NCI-H2171 (cell line): Measurements from ENCODE around the gene DHX8.
"Not testable (repeated sequence)": the region's sequence is repeated elsewhere in the genome, so short reads cannot be mapped to it uniquely, and the experiment has no call there.

Experiments
- DNase-seq: peaks from one replicate; lab custom pipeline; 2025; lab: John Stamatoyannopoulos, UW

Gene DHX8

DNA sequence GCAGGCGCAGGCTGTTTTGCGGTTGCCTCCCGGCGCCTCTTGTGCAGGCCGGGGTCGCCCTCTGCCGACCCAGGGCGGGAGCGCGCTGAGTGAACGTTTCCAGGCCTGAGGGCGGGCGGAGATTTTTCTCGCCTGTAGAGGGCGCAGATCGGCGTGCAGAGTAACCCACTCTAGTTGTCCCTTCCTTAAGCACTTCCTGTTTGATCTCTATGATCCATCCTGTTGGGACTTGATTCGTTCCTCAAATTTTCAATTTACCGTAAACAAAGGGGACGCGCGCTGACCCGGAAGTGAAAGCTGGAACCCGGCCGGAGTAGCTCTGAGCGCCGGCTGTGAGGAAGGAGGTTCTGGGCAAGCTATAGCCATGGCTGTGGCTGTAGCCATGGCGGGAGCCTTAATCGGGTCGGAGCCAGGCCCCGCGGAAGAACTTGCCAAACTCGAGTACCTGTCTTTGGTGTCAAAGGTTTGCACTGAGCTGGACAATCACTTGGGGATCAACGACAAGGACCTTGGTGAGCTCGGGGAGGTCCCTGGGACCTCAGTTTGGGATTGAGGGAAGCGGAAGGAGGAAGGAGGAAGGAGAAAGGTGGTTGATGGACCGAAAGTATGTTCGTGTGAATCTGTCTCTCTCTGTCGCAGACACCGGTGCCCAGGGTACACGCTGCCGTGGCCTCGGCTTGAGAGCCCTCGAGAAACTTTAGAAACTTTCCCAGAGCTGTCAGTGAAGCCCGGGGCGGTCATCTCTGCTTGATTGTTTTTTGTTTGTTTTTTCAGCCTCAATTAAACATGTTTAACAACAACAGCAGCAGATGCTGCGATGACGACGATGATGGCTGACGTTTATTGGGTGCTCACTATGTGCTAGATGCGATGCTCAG, at the start of gene DHX8:
Gene DHX8, plus strand, starts transcription at position 302 of the 878 bp plus-strand sequence. Its CDS starts 63 bp downstream, at position 365.
- peak; percentile 96 for DNase-seq

DNA sequence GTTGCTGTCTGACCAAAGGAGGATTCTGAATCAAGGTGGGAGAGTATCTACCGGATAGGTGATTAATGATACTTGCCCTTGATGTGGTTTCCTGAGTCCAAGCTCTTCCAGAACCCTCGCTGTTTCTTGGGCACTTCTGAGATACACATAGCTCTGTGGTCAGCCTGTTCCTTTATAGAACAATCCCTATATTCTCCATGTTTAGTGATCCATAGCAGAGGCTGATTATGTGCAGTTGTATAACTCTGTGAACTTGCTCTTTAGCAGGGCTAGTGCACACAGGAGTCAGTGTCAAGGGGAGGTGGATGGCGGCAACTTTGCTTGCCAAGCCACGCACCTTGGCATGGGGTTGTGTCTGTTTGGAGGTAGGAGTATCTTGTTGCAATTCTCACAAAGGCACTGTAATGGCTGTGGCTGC, 48.9 kb upstream of the DHX8 start:
- DNase-seq = no peak

DNA sequence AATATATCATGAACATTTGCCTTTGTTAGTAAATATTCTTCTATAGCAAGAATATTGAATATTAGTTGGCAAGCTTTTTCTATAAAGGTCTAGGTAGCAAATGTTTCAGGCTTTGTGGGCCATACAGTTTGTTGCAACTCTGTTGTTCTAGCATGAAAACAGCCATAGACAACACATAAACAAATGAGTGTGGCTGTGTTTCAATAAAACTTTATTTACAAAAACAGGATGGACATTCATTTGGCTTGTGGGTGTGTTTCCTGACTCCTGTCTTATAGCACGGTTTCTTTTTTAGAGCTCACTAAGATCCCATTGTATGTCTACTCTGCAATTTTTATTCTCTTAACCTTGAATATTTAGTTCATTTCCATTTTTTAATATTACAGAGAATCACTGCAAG, 46.0 kb upstream of the DHX8 start:
- no peak for DNase-seq

DNA sequence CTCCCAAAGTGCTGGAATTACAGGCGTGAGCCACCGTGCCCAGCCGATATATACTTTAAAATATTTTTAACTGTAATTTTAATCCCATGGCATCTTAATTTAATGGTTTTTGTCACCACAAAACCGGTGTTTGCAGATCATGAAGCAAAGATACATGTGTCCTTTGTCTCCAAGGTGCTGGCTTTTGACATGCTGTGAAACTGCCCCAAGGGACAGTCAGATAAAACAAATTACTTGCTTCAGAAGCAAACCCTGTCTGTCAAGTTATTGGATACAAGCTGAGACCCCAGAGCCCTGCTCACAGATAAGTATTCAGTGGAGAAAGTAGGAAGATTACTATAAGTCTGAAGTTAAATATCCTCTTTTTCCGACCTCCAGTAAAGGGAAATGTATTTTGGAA, 45.1 kb upstream of the DHX8 start:
- DNase-seq = no peak

DNA sequence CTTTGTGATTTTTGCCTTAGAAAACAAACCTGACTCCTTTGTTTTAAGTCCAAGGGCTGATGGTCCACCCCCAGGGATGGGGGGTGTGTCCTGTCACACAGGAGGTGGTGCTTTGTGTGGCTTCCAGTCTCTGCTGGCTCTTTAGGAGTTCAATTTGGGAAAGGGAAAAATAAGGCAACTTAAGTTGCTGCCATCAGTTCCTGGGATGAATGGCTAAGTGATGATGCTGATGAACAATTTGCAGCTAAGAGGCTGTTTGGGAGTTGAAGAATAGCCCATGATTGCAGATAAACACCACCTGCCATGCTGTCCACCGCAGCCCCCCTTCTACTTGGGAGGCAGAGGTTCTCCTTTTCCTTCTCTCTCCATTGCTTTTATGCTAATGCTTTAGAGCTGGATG, 44.7 kb upstream of the DHX8 start:
- peak; percentile 51 for DNase-seq

DNA sequence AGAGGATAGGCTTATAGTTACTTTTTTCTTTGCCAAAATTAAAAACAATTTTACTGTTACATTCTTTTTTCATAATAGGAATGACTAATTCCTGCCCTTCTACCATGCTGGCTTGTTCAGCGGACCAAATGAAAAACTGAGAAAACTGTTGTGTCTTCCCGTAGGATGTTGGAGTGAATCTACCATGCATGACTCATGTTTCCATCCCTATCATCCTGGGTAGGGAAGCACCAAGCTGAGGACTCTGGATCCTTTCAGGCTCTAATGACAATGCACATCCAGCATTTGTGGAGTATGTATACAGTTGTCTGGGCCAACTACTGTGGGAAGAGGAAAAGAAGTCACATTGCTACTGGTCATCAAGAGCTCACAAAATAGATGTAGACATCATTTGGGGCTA, 41.1 kb upstream of the DHX8 start:
- DNase-seq = no peak

DNA sequence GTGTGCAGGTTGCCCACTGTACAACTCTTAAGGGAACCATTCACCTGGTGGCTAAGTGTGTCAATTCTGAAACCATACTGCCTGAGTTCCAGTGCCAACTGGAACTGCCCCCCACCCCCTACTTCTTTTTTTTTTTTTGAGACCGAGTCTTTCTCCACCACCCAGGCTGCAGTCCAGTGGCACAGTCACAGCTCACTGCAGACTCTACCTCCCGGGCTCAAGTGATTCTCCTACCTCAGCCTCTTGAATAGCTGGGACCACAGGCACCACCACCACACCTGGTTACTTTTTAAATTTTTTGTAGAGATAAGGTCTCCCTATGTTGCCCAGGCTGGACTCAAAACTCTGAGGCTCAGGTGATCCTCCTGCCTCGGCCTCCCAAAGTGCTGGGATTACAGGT, 40.4 kb upstream of the DHX8 start:
- DNase-seq = no peak

DNA sequence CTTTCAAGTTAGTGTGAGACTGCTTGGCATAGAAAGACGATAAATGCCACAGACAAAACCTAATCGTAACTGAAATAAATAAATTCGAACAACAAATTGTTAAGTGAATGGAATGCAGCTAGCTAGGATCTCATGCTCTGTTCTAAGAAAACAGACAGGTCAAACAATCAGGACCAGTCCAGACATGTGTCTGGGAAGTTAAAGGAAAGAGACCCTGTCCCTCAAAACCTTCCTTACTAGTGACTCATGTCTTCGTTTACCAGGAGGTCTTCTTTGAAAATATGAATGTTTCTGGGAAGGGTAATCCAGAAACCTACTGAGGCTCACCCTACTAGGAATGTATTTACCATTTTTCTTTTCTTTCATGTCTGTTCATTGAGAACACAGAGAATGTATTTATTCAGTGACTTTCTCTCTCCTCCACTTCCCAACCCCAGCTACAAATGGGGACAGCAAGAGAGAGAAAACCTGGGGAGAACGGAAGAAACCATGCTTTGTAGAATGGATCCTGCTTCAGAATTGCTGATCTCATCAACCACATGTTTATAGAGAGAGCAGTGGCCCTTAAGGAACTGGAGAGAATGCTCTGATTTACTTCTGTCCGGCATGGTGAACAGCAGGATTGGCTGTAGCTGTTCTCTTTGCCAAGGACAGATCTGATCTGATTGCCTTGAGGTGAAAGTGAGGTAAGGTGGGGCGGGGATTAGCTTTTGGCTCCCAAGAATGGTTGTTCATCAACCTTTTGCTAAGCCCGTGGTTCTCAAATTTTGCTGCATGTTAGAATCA, 39.4 kb upstream of the DHX8 start:
- no peak for DNase-seq

DNA sequence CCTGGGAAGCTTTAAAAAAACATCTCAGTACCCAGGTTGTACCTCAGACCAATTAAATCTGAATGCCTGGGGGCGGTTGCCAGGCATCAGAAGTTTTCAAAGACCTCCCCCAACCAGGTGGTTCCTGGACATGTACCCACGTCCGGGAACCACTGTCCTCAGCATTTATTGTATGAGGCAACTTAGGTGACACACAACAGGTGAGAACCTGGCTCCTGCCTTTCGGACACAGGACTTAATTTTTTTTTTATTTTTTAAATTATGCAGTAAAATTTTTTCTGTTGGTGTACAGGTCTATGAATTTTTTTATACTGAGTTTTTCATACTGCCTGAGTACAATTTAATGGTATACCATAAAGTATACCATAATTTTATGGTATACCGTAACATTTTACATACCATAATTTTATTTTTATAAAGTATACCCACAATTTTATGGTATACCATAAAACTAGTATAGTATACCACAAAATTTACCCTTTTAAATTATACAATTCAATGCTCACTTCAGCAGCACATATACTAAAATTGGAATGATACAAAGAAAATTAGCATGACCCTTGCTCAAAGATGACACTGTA, 38.7 kb upstream of the DHX8 start:
- DNase-seq = no peak

DNA sequence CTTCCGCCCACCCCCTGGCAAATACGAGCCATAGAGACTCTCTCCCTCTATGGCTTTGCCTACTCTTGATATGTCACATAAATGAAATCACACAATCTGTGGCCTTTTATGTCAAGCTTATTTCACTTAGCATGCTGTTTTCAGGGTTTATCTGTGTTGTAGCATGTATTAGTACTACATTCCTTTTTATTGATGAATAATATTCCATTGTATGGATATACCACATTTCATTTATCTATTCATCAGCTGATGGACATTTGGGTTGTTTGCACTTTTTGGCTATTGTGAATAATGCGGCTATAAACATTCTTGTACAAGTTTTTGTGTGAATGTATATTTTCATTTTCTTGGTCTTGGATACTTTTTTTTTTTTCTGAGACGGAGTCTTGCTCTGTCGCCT, 37.0 kb upstream of the DHX8 start:
- DNase-seq = no peak

DNA sequence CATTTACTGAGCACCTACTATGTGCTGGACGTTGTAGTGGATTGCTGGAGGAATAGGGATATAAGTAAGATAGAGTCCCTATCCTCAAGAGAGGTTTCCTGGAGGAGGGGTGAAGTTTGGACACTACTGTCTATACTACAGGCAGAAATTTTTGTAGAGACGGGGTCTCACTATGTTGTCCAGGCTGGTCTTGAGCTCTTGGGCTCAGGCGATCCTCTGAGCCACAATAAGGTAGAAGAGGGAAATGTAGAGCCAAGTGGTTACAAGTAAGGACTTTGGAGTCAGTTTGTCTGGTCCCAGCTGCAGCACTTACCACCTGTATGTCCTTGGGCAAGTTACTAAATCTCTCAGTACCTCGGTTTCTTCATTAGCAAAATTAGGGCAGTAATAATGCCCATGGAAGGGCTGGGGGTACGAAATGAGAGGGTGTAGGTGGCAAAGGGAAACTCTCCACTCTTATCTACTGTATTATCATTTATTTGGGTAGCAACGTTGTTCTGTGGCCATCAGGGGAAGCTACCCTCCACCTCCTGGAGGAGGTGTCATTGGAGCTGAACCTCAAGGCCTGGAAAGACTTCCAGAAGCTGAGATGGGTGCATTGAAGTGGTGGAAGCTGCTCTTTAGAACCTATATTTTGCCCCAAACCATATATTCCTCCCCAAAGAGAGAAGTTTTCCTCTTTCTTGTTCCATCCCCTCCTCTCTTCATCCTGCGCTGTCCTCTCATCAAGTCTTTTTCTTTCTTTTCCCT, 34.9 kb upstream of the DHX8 start:
- no peak for DNase-seq

DNA sequence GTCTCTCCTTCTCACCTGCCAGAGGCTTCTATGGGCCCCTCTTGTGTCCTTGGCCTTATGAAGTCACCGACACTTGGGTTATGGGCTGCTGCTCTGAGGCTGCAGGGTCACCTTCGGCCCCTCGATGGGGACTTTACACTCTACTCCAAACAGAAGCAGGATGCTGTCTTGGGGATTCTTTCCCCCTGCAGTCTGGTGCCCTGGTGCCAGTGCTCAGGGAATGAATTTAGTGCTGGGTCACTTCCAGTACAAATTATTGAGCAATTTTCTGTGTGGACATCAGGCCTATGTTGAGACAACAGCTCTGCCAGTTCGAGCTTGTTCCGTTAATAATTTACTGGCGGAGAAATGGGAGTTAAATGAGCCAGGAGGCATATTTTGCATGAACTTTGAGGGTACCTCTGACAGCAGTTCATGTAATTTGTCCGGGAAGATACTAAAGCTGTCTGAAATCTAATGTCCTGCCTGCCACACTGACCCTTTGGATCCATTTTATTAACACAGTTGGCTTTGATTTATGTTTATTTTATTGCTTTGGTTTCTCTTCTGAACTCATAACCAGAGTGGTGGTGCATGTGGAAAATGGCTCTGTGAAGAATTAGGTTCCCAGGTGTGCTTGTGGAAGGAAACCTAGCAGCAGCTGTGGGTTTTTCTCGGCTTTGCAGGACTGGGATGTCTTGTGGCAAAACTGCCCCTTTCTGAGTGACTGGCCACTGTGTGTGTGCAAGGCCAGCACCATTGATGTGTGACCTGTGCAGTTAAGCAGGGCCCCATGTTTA, 34.1 kb upstream of the DHX8 start:
- DNase-seq = no peak

DNA sequence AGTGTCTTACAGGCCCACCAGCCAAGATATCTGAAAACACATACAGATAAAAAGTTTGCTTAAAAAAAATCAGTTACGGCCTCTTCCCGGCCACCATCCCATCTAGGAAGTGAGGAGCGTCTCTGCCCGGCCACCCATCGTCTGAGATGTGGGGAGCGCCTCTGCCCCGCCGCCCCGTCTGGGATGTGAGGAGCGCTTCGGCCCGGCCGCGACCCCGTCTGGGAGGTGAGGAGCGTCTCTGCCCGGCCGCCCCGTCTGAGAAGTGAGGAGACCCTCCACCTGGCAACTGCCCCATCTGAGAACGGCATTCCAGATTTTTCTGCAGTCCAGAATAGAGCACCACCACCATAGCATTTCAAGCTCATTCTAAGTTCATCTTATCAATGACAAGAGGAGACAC, 33.0 kb upstream of the DHX8 start:
- not testable (repeated sequence) for DNase-seq

DNA sequence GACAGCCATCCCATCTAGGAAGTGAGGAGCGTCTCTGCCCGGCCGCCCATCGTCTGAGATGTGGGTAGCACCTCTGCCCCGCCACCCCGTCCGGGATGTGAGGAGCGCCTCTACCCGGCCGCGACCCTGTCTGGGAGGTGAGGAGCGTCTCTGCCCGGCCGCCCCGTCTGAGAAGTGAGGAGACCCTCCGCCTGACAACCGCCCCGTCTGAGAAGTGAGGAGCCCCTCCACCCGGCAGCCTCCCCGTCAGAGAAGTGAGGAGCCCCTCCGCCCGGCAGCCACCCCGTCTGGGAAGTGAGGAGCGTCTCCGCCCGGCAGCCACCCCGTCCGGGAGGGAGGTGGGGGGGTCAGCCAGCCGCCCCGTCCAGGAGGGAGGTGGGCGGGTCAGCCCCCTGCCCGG, 32.0 kb upstream of the DHX8 start:
- DNase-seq = not testable (repeated sequence)

DNA sequence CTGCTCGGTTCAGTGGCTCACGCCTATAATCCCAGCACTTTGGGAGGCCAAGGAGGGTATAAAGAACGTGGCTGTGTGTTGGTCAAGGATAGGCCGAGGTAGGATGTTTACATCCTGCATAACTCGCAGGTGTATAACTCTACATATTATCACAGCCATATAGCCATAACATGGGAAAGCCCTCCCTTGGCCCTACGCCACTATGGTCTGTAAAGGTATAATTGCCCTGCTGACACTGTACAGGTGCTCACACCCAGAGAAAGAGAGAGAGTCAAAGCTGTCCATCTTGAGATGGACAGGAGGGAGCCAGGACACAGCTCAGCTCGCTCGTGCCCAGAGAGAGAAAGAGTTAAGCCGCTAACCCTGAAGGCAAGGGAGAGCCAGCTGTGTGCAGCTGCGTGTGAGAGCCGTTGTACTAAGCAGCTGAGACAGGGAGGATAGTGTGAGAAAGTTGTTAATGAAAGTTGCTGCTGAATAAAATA, 30.4 kb upstream of the DHX8 start:
- no peak for DNase-seq

DNA sequence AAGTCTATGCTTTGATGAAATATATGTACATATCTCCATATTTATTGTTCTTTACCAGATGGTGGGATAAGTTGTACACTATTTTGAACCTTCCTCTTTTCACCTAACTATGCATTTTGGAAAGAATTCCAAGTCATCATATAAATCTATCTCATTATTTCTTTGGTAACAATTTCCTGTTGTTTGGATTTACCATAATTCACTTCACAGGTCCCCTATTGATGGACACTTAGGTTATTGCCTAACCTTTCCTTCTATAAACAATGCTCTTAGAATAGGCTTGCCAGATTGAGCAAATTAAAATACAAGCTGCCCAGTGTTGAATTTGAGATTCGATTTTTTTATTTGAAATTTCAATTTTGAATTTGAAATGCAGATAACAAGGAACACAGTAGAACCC, 28.9 kb upstream of the DHX8 start:
- no peak for DNase-seq

DNA sequence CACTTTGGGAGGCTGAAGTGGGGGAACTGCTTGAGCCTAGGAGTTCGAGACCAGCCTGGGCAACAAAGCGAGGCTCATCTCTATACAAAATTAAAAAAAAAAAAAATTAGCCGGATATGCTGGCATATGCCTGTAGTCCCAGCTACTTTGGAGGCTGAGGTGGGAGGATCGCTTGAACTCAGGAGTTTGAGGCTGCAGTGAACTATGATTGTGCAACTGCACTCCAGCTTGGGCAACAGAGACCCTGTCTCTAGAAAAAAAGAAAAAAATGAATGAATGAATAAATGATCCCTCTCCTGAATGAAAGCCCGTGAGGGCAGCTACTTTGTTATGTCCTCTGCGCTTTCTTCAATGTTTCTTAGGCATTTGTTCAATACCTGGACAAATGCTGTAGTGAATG, 27.7 kb upstream of the DHX8 start:
- DNase-seq = no peak

DNA sequence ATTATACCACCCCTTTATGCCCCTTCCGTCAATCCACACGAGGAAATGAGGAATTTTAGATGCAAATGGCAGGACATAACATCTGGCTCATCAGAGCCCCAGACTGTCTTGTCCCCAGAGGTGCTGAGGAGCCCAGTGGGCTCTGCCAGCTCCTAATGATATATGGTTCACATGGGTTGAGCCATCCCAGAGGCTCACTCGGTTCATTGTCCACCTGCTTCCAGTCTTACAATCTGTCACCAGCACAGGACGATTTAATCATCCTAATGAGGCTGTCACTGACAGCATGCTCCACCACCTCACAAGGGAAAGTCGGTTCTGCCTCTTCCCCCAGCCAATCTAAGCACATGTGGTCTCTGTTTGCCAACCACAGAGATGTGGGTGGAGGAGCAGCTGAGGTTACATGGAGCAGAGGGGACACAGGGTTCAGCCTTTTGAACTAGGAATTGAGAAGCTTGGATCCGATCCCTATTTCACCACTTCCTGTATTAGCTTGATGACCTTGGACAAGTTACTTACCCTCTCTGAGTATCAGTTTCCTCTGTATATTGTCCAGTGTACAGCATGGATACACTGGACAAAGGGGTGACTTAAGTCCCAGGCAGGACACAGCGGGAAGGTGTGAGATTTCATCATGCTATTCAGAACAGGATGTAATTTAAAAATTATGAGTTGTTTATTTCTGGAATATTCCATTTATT, 27.0 kb upstream of the DHX8 start:
- DNase-seq = peak; percentile 13

DNA sequence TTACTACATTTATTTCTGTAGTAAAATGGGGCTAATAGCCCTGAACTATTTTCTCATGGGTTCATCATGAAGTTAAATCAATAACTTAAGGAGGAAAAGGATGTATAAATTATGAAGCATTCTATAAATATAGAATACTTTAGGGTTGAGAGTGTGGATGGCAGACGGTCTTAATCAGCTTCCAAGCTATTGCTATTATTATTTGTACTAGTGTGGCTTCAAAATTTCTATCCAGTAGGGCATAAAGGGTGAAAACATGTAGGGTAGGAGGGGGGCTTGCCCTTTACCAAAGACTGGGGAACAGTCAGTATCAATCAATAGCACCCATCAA, 26.4 kb upstream of the DHX8 start:
- no peak for DNase-seq

DNA sequence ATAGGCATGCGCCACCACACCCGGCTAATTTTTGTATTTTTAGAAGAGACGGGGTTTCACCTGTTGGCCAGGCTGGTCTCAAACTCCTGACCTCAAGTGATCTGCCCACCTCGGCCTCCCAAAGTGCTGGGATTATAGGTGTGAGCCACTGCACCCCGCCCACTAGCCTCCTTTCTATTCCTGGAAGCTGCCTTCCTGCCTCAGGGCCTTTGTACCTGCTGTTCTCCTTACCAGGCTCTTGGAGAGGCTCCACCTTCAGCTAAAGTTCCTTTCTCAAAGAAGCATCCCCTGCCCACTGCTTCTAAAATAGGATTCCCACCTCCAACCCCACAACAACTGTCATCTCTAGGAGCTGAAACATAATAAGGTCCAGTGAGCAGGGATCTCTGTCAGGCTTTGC, 23.9 kb upstream of the DHX8 start:
- DNase-seq = not testable (repeated sequence)

DNA sequence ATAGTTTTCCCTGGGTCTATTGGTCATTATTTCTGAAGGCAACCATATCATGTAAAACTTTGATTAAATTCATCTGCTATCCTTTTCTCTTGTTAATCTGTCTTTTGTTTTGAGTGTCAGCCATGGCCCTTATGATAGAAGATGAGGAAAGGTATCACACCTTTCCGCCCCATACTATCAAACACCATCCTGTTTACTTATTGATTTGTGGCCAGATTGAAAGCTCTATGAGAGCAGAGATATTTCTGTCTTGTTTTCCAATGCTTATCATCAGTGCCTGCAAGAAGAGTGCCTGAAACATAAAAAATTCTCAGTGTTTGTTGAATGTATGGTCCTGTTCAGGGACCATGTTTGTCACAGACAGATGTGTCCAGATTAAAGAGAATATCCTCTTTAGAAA, 22.6 kb upstream of the DHX8 start:
- no peak for DNase-seq
